ENCODE data around the gene ANXA5. TPM values are rescaled to one million over a fixed set of nuclear protein-coding genes. Genes with fewer than 3 reads are reported as not detected.

Gene ANXA5
- total RNA-seq, 2 experiments from 2014 or later, result 28.9 to 40.1 TPM

DNA sequence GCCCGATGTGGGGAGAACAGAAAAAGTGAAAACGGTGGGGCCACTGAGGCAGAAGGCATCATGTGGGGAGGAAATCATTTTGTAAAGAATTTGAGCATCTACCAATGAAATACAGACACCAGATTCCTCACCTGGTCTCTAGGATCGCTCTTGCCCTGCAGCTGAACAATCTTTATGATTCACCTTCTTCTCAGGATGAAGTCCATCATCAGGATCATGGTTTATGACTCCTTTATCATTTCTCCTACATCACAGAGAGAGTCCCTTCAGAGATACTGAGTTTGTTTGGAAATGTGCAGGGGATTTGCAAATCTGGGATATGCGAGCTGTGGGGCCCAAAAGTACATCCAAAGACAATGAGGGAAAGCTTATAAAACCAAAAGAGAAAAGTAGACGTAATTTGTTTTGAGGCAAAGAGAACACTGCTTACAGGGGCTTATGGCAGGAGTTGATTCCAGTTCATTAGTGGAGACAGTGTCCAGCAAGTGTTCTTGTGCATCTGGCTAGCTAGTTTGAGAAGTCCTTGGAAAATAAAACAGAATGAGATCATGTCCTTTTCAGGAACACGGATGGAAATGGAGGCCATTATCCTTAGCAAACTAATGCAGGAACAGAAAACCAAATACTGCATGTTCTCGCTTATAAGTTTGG lies 15.3 kb upstream of the ANXA5 start:
- DNase-seq (ENCODE audit: low spot score), result no peak
- H3K9me3 ChIP-seq (ENCODE audit: low read length), result no peaks in the 10 kb centered on the region
- POLR2A ChIA-PET, result interaction anchor here (0.6 kb wide), 1 partner anchor 211 kb away, joined by 3 read pairs; no protein-coding TSS in a partner anchor
- H3K27ac ChIP-seq (ENCODE audit: low read depth, low read length, poor library complexity, severe bottlenecking), result no peak overlapping the region
- no peaks in the 10 kb centered on the region for H4K20me1 ChIP-seq (ENCODE audit: insufficient read depth, low read length)
- no peaks in the 10 kb centered on the region for H3K9me2 ChIP-seq (ENCODE audit: insufficient read depth, low read length)
- TF ChIP-seq EZH2phosphoT487 (IDR thresholded peaks at IDR 0.05; ENCODE audit: borderline replicate concordance, low read depth, low read length), result no peak
- TF ChIP-seq, protein P1, sequence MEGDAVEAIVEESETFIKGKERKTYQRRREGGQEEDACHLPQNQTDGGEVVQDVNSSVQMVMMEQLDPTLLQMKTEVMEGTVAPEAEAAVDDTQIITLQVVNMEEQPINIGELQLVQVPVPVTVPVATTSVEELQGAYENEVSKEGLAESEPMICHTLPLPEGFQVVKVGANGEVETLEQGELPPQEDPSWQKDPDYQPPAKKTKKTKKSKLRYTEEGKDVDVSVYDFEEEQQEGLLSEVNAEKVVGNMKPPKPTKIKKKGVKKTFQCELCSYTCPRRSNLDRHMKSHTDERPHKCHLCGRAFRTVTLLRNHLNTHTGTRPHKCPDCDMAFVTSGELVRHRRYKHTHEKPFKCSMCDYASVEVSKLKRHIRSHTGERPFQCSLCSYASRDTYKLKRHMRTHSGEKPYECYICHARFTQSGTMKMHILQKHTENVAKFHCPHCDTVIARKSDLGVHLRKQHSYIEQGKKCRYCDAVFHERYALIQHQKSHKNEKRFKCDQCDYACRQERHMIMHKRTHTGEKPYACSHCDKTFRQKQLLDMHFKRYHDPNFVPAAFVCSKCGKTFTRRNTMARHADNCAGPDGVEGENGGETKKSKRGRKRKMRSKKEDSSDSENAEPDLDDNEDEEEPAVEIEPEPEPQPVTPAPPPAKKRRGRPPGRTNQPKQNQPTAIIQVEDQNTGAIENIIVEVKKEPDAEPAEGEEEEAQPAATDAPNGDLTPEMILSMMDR (conservative IDR thresholded peaks at IDR 0.05; ENCODE audit: low read length), result no peak
- CTCF ChIA-PET (ENCODE audit: unreplicated experiment), result no interaction called here
- H3K4me1 ChIP-seq (ENCODE audit: insufficient read depth, low read length, poor library complexity, severe bottlenecking), result no peaks in the 10 kb centered on the region
- no peak overlapping the region for H3K4me2 ChIP-seq (ENCODE audit: low read length)
- H3K79me2 ChIP-seq (ENCODE audit: insufficient read depth, low read depth, low read length), result no peaks in the 10 kb centered on the region
- H3K36me3 ChIP-seq (ENCODE audit: insufficient read depth, low read length), result no peaks in the 10 kb centered on the region
- intact Hi-C loops (cut with micrococcal nuclease; ENCODE audit: unreplicated experiment), result no loop called here
- BruUV-seq (replicated peaks), result no TSS peak
- H3K4me3 ChIP-seq (ENCODE audit: low read depth, low read length, poor library complexity, severe bottlenecking), result no peak overlapping the region
- H2AFZ ChIP-seq (ENCODE audit: low read length), result peak overlapping the region; percentile 47; the same call in 1 of the 2 replicates

- no peak overlapping the region for H3K4me3 ChIP-seq (ENCODE audit: low read depth, low read length, poor library complexity, severe bottlenecking)
- H3K9me3 ChIP-seq (ENCODE audit: low read length), result no peaks in the 10 kb centered on the region
- no peak overlapping the region for H3K4me2 ChIP-seq (ENCODE audit: low read length)
- no TSS peak for BruUV-seq (replicated peaks)
- no peaks in the 10 kb centered on the region for H3K9me2 ChIP-seq (ENCODE audit: insufficient read depth, low read length)
- H2AFZ ChIP-seq (ENCODE audit: low read length), result peak overlapping the region; percentile 47; the same call in 1 of the 2 replicates
- intact Hi-C loops (cut with micrococcal nuclease; ENCODE audit: unreplicated experiment), result no loop called here
- no peak overlapping the region for H3K27ac ChIP-seq (ENCODE audit: low read depth, low read length, poor library complexity, severe bottlenecking)
- TF ChIP-seq, protein P1 (conservative IDR thresholded peaks at IDR 0.05; ENCODE audit: low read length), result no peak
- no peak for TF ChIP-seq EZH2phosphoT487 (IDR thresholded peaks at IDR 0.05; ENCODE audit: borderline replicate concordance, low read depth, low read length)
- H3K79me2 ChIP-seq (ENCODE audit: insufficient read depth, low read depth, low read length), result no peaks in the 10 kb centered on the region
- DNase-seq (ENCODE audit: low spot score), result no peak
- H3K36me3 ChIP-seq (ENCODE audit: insufficient read depth, low read length), result no peaks in the 10 kb centered on the region
- H3K4me1 ChIP-seq (ENCODE audit: insufficient read depth, low read length, poor library complexity, severe bottlenecking), result no peaks in the 10 kb centered on the region
- no peaks in the 10 kb centered on the region for H4K20me1 ChIP-seq (ENCODE audit: insufficient read depth, low read length)
- CTCF ChIA-PET (ENCODE audit: unreplicated experiment), result no interaction called here
- POLR2A ChIA-PET, result interaction anchor here (0.7 kb wide), 1 partner anchor 33 kb away, joined by 3 read pairs; no protein-coding TSS in a partner anchor
Observed at GRCh38 chr4:121711263-121712000, 14.7 kb upstream of the ANXA5 start.

All from OCI-LY7 (cell line).